BJ (cell line): ENCODE data around the gene CALHM4. TPM values are rescaled to one million over a fixed set of nuclear protein-coding genes. Genes with fewer than 3 reads are reported as not detected.

Source experiments
- CTCF ChIA-PET: fragments of 350-600 bp; formaldehyde crosslinking; extraction: SDS; loops from one replicate; lab custom pipeline; 2021; ENCODE audit warnings: antibody characterized with exemption, inconsistent platforms; lab: Yijun Ruan, JAX
- POLR2A ChIA-PET: fragments of 300-600 bp; sonication (Branson Sonifier 250); formaldehyde crosslinking; extraction: SDS; loops from one replicate; lab custom pipeline; 2021; ENCODE audit warnings: antibody characterized with exemption; lab: Charles Lee
- DNase-seq: peaks from one replicate; pipeline ENCODE4 v3.0.0-alpha.2; 2011; ENCODE audit warnings: low read depth
- H3K27me3 ChIP-seq: 2 replicates; pipeline ENCODE4 v1.6.0; 2011; ENCODE audit warnings: low read length; ENCODE audit not compliant: control insufficient read depth, insufficient read depth
- H3K36me3 ChIP-seq: 2 replicates; pipeline ENCODE4 v1.5.1; 2011; ENCODE audit warnings: low read length; ENCODE audit not compliant: control insufficient read depth, insufficient read depth
- H3K4me3 ChIP-seq: 2 replicates; pipeline ENCODE4 v1.5.1; 2011; ENCODE audit warnings: low read depth, mild to moderate bottlenecking, control low read depth, low read length
- polyA plus RNA-seq: library from polyadenylated mRNA; depleted of rRNA; stranded (reverse); fragments of >200 nt; gene quantifications from 2 replicates; pipeline ENCODE4 v1.2.3, GENCODE V29; 2011
- TF ChIP-seq, protein P1 (sequence below): IDR thresholded peaks from 2 replicates; pipeline ENCODE4 v1.5.1; 2011; ENCODE audit warnings: low read depth, mild to moderate bottlenecking, control low read depth, inconsistent platforms, low read length, moderate library complexity; ENCODE audit not compliant: insufficient read depth

The CALHM4 gene
- polyA plus RNA-seq, 1 experiment, result not detected

DNA sequence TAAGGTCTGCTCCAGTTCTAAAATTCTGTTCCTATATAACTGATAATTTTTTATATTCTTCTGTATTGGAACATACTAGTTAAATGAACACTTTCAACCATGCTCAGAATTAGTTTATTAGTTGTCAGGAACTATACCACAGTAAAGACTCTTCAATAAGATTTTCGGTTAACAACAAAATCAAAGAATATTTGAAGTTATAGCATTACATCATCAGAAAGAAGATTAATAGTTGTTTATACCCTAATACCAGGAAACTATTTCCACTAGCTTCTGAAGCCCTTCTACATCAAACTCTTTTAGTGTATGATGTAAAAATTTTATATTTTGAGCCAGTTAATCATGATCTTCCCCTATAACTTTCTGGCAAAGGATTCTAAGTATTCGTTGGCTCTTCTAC, 6.6 kb downstream of the CALHM4 start:
- TF ChIP-seq, protein P1, sequence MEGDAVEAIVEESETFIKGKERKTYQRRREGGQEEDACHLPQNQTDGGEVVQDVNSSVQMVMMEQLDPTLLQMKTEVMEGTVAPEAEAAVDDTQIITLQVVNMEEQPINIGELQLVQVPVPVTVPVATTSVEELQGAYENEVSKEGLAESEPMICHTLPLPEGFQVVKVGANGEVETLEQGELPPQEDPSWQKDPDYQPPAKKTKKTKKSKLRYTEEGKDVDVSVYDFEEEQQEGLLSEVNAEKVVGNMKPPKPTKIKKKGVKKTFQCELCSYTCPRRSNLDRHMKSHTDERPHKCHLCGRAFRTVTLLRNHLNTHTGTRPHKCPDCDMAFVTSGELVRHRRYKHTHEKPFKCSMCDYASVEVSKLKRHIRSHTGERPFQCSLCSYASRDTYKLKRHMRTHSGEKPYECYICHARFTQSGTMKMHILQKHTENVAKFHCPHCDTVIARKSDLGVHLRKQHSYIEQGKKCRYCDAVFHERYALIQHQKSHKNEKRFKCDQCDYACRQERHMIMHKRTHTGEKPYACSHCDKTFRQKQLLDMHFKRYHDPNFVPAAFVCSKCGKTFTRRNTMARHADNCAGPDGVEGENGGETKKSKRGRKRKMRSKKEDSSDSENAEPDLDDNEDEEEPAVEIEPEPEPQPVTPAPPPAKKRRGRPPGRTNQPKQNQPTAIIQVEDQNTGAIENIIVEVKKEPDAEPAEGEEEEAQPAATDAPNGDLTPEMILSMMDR, result no peak
- Histone ChIP-seq H3K27me3 (no peaks in the 10 kb centered on the region), H3K36me3 (no peaks in the 10 kb centered on the region), H3K4me3 (no peak overlapping the region)
- POLR2A ChIA-PET, result interaction anchor here (1.5 kb wide), 1 partner anchor 188 kb away, joined by 3 read pairs; no protein-coding TSS in a partner anchor
- no peak for DNase-seq
- CTCF ChIA-PET, result interaction anchor here (0.7 to 9.0 kb wide), 14 partner anchors 11 to 342 kb away, joined by 3 to 127 read pairs (median 16); partner anchors contain the start of genes CALHM5, RWDD1 and TSPYL1

DNA sequence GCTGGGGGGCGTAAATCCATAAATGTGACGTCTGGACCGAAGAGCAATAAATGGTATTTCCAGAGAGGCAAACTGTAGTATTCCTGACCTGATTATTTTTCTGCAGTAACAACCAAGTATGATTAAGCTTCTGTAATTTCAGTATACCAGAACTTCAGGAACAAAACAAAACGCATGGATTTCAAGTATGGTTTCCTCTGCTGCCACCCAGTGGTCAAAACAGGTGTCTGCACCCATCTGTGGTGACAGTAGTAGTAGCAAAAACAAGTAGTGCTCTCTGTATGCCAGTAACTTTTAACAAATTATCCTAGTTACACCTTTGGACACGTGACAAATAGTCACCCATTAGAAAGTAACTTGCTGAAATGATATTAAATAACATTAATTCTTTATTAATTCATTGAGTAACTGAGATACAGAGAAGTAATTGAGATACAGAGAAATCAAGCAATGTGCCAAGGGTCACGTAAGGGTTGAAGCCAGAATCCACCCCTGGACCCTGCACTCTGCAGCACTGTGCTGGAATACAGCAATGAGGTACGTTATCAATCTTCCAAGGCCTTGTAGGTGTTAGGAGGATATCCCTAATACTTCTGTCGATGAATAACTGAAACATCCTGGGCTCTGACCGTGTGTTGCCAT, 7.9 kb downstream of the CALHM4 start:
- H3K27me3 ChIP-seq, result no peaks in the 10 kb centered on the region
- ChIA-PET POLR2A (interaction anchor here (1.5 kb wide), 1 partner anchor 190 kb away, joined by 3 read pairs; no protein-coding TSS in a partner anchor), CTCF (interaction anchor here (0.6 to 9.0 kb wide), 35 partner anchors 10 to 407 kb away, joined by 3 to 127 read pairs (median 4); partner anchors contain the start of genes CALHM5, RWDD1, TRAPPC3L and TSPYL1)
- TF ChIP-seq, protein P1, result peak; percentile 77
- no peak overlapping the region for H3K4me3 ChIP-seq
- no peaks in the 10 kb centered on the region for H3K36me3 ChIP-seq
- DNase-seq, result no peak

DNA sequence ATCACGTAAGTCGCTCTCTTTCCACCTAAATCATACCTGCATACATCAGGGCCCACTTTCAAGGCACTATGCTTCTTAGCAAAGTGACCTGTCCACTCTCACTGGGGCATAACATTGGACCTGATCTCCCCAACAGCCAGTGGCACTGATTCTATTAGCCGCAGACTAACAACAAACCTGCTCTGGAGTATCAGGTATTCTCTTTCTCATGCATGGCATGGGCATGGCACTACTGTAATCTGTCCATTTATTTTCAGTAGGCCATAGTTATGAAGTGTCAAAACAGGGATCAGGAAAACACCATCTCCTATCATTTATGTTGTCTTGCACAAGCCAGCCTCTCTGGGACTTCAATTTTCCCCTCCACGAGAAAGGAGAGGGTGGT, 8.5 kb downstream of the CALHM4 start:
- ChIA-PET POLR2A (interaction anchor here (0.6 kb wide), 1 partner anchor 440 kb away, joined by 3 read pairs; no protein-coding TSS in a partner anchor), CTCF (interaction anchor here (0.6 to 9.0 kb wide), 8 partner anchors 25 to 293 kb away, joined by 3 to 127 read pairs (median 4); no protein-coding TSS in a partner anchor)
- H3K4me3 ChIP-seq, result no peak overlapping the region
- H3K36me3 ChIP-seq, result no peaks in the 10 kb centered on the region
- H3K27me3 ChIP-seq, result no peaks in the 10 kb centered on the region
- TF ChIP-seq, protein P1, result no peak
- no peak for DNase-seq

DNA sequence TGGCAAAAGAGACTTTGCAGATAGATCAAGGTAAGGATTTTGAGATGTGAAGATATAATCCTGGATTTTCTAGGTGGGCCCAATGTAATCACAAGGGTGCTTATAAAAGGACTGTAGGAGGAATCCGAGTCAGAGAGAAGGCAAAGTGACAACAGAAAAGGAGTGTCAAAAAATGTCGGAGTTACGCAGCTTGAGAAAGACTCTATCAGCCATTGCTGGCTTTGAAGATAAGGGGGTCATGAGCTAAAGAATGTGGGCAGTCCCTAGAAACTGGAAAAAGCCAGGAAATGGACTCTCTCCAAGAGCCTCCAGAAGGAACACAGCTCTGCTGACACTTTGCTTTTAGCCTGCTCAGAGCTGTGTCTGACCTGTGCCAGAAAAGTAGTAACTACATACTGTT, 9.1 kb downstream of the CALHM4 start:
- TF ChIP-seq, protein P1, result no peak
- Histone ChIP-seq H3K36me3 (no peaks in the 10 kb centered on the region), H3K4me3 (no peak overlapping the region), H3K27me3 (no peaks in the 10 kb centered on the region)
- CTCF ChIA-PET, result interaction anchor here (0.9 to 9.0 kb wide), 12 partner anchors 9 to 449 kb away, joined by 3 to 127 read pairs (median 5); partner anchors contain the start of genes CALHM4 and TSPYL1
- DNase-seq, result no peak
- POLR2A ChIA-PET, result interaction anchor here (0.6 kb wide), 2 partner anchors 309 to 440 kb away, joined by 3 read pairs; partner anchors contain the start of gene TSPYL4

DNA sequence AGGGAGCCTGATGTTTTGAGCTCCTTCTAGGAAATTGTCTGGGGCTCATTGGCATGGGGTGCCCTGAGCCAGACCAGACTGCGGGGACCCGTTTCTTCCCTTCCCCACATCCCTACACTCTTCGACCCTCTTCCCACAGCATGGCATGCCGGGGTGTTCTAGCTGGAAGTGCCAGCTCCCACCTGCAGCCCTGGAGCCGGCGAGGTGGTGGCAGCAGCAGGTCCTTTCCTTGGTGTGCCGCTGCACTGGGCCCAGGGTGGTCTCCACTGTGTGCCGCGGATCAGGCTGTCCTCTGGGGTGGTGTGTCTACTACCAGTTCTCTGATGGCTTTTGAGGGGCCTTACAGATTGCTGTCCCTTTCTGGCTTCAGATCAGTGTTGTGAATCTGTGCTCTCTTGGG, 10.3 kb downstream of the CALHM4 start:
- H3K4me3 ChIP-seq, result no peak overlapping the region
- H3K27me3 ChIP-seq, result no peaks in the 10 kb centered on the region
- no peaks in the 10 kb centered on the region for H3K36me3 ChIP-seq
- CTCF ChIA-PET, result interaction anchor here (1.2 to 9.0 kb wide), 8 partner anchors 10 to 451 kb away, joined by 3 to 127 read pairs (median 9); partner anchors contain the start of gene CALHM4
- POLR2A ChIA-PET, result interaction anchor here (0.7 kb wide), 1 partner anchor 35 kb away, joined by 5 read pairs; no protein-coding TSS in a partner anchor
- TF ChIP-seq, protein P1, result no peak
- DNase-seq, result no peak
